Measurements from ENCODE around the gene EXO5. TPM values are rescaled to one million over a fixed set of nuclear protein-coding genes. Genes with fewer than 3 reads are reported as not detected.
A peak's percentile ranks its signal among the peaks of the same experiment; 100 is the strongest.

EXO5 gene, protein sequence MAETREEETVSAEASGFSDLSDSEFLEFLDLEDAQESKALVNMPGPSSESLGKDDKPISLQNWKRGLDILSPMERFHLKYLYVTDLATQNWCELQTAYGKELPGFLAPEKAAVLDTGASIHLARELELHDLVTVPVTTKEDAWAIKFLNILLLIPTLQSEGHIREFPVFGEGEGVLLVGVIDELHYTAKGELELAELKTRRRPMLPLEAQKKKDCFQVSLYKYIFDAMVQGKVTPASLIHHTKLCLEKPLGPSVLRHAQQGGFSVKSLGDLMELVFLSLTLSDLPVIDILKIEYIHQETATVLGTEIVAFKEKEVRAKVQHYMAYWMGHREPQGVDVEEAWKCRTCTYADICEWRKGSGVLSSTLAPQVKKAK
- total RNA-seq (2021) = 13.4 and 14.2 TPM in 2 replicates
- long read RNA-seq, transcript EXO5-203 (2 exons, 2,567 nt) = minor isoform, 8 of 64 reads
- long read RNA-seq, transcript EXO5-204 (4 exons, 865 nt) = minor isoform, 10 of 64 reads
- long read RNA-seq, transcript EXO5-209 (3 exons, 941 nt) = minor isoform, 12 of 64 reads
- long read RNA-seq, transcript EXO5-207 (2 exons, 863 nt) = major isoform, 15 of 64 reads
- long read RNA-seq, partial matches to known transcripts = 0 of 64 reads
- long read RNA-seq, other reads (novel, unspliced or antisense) = 10 of 64 reads

DNA sequence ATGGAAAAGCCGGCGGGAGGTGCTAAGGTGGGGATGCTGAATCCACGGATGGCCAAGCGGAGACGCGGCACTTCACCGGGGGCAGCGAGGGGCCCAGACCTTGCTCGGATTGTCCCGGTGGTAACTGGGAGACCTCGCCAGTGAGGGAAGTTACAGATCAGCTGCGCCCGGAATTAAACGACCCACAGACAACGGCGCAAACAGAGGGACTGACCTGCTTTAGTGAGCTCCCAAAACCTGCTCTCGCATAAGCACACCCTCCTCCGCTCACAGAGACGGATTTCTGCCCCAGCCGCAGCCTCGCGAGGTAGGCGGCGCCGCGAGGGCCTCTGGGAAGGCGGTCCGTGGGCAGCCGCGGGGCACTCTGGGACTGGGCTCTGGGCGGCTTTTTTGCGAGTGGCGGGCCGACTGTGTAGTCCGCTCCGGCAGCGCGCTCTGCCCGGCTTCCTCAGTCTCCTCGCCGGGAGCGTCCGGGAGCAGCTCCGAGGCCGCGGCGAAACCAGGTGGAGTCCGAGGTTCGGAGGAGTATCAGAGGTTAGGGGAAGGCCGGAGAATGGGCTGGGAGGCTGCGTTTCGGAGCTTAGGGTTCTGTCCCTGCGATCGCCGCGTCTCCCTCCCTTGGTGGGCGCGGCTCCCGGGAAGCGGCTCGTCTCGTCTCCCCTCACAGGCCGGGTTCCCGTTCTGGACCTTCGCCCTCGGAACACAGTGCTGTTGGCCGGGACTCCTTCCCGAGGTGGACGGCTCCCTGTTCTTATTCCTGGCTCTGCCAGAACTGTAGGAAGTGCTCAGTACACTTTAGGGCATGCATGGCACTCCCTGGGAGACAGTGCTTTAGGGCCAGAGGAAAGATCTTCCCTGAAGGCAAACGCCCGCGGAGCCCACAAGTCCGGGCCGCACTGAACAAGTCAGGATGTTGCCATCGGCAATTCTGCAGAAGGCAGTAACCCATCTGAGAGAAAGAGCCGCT is at the start of gene EXO5:
Gene EXO5, plus strand, starts transcription at position 393 of the 967 bp plus-strand sequence. CDS start 5,778 bp downstream, outside the sequence.
- Histone ChIP-seq H2BK12ac (ENCODE audit: insufficient read length, low read depth, low read length) (no peak within 1 kb of the TSS), H3K18ac (ENCODE audit: insufficient read length, low read depth, low read length) (peak within 1 kb of the TSS; percentile 76), H3K9ac (ENCODE audit: extremely low read depth, insufficient read length, low read length) (peak within 1 kb of the TSS; percentile 67), H4K5ac (ENCODE audit: insufficient read length, low read depth, low read length) (no peak within 1 kb of the TSS), H3K27ac (ENCODE audit: insufficient read length, low read depth, low read length) (no peak within 1 kb of the TSS), H2BK20ac (ENCODE audit: low read depth, low read length, poor library complexity, severe bottlenecking) (no peak within 1 kb of the TSS), H4K91ac (ENCODE audit: insufficient read length, low read depth, low read length) (no peak within 1 kb of the TSS), H2BK5ac (ENCODE audit: insufficient read length, low read length) (no peak within 1 kb of the TSS), H2AFZ (ENCODE audit: low read length) (no peak within 1 kb of the TSS), H2BK15ac (ENCODE audit: low read depth, low read length) (no peak within 1 kb of the TSS), H3K4ac (ENCODE audit: low read depth, low read length) (no peak within 1 kb of the TSS), H3K4me1 (ENCODE audit: insufficient read depth, low read length) (no peaks in the 10 kb centered on the region; the same call in 1 of the 2 replicates), H3K27me3 (ENCODE audit: insufficient read depth, low read length) (0 out of 2 replicates have a peak, but pooled peaks cover 3% of the 10 kb centered on the region), H3K79me1 (ENCODE audit: insufficient read depth, low read depth, low read length, poor library complexity, severe bottlenecking) (no peaks in the 10 kb centered on the region), H3K79me2 (ENCODE audit: insufficient read depth, low read length) (no peaks in the 10 kb centered on the region; the same call in 1 of the 2 replicates), H3K9me3 (ENCODE audit: control insufficient read depth, low read depth, low read length) (no peaks in the 10 kb centered on the region), H3K14ac (ENCODE audit: insufficient read depth, low read length) (peak within 1 kb of the TSS; percentile 89), H3K23me2 (ENCODE audit: insufficient read length, low read depth, low read length, poor library complexity, severe bottlenecking) (peaks cover 11% of the 10 kb centered on the region), H3T11ph (ENCODE audit: low read length) (no peak within 1 kb of the TSS), H3K23ac (ENCODE audit: insufficient read length, low read depth, low read length) (no peak within 1 kb of the TSS), H4K8ac (replicated peaks; ENCODE audit: insufficient read length, low read depth, low read length) (no peak within 1 kb of the TSS), H4K20me1 (ENCODE audit: control insufficient read depth, insufficient read depth, insufficient read length) (no peaks in the 10 kb centered on the region), H2AK5ac (ENCODE audit: insufficient read length, low read length) (no peak within 1 kb of the TSS), H3K56ac (ENCODE audit: insufficient read length, low read depth, low read length) (no peak within 1 kb of the TSS), H2BK120ac (ENCODE audit: low read depth, low read length, poor library complexity, severe bottlenecking) (no peak within 1 kb of the TSS), H3K4me2 (ENCODE audit: insufficient read depth, insufficient read length, low read length) (peak within 1 kb of the TSS; percentile 92)
- peaks cover 22 to 23% of the 10 kb centered on the region in 2 experiments for H3K9me3 Mint-ChIP-seq
- TF ChIP-seq, protein P1, sequence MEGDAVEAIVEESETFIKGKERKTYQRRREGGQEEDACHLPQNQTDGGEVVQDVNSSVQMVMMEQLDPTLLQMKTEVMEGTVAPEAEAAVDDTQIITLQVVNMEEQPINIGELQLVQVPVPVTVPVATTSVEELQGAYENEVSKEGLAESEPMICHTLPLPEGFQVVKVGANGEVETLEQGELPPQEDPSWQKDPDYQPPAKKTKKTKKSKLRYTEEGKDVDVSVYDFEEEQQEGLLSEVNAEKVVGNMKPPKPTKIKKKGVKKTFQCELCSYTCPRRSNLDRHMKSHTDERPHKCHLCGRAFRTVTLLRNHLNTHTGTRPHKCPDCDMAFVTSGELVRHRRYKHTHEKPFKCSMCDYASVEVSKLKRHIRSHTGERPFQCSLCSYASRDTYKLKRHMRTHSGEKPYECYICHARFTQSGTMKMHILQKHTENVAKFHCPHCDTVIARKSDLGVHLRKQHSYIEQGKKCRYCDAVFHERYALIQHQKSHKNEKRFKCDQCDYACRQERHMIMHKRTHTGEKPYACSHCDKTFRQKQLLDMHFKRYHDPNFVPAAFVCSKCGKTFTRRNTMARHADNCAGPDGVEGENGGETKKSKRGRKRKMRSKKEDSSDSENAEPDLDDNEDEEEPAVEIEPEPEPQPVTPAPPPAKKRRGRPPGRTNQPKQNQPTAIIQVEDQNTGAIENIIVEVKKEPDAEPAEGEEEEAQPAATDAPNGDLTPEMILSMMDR (conservative IDR thresholded peaks at IDR 0.05) = no peak
- H3K4me3 Mint-ChIP-seq = peak within 1 kb of the TSS; percentile 85 to 86
- H3K4me1 Mint-ChIP-seq = peaks cover 7 to 9% of the 10 kb centered on the region in 2 experiments
- H3K36me3 Mint-ChIP-seq (ENCODE audit: insufficient read depth in 1 of 3, low read depth in 3 of 3) = peaks cover 18 to 46% (median 24%) of the 10 kb centered on the region in 3 experiments
- peaks cover 10% of the 10 kb centered on the region for H3K27me3 Mint-ChIP-seq (ENCODE audit: low read depth)
- no CpG with 5 or more reads among the region's 76 CpGs for WGBS (ENCODE audit: extremely low coverage, insufficient read length, low lambda C conversion rate)
- H3K27ac Mint-ChIP-seq = no peak within 1 kb of the TSS; a peak in 1 of 7 replicates
- peak; percentile 63 for DNase-seq
